ENCODE measurements around the gene UFD1.
"Not testable (repeated sequence)": the region's sequence is repeated elsewhere in the genome, so short reads cannot be mapped to it uniquely, and the experiment has no call there.

The UFD1 gene

DNA sequence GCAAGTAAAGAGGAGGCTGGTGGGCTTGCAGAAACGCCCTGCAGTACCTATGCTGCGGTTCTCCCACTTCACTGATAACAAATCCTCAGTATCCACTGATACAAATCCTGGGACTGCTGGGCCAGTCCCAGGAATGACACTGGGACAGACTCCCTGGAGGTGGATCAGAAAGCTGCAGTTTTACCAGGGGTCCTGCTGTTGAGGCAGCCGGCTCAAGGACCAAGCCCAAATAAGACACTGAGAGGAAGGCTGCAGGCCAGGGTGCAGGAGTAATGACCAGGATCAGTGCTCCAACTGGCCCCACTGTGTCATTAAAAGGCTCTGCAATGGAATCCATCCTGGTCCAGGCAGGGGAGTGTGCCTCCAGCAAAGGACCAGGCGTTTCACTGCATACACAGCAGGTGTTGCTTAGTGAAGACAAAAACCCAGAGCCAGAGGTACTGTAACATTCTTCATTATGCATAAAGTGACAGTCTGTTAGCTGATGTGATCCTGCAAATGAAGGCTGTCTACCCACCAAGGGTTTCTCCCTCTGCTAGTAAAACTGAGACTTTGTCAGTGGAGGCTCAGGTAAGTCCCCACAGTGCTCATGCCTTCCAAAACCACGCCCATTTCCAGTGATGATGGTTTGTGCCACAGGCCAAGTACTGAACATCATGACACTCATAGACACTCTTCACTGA is 30.1 kb downstream of the UFD1 start:
- no peak for DNase-seq (ENCODE audit: low spot score)

DNA sequence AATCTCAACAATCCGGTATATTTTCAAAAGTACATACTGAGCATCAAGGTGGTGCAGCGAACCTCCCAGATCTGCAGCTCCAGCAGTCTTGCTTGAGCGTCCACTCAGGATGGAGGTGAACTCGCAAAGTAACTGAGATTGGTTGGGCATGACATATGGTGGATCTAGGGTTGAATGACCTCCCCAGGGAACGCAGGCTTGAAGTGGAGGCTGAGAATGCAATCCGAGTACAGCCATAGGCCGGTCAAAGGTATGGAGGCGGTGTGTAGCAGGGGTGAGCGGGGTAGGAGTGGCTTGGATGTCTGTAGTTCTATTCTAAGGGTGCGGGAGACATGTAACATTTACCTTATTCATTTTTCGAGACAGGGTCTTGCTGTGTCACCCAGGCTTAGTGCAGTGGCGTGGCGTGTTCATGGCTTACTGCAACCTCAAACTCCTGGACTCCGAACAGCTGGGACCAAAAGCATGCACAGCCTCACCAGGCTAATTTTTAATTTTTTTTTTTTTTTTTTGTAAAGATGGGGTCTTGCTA is 30.9 kb downstream of the UFD1 start:
- peak; percentile 56 for DNase-seq (ENCODE audit: low spot score)

DNA sequence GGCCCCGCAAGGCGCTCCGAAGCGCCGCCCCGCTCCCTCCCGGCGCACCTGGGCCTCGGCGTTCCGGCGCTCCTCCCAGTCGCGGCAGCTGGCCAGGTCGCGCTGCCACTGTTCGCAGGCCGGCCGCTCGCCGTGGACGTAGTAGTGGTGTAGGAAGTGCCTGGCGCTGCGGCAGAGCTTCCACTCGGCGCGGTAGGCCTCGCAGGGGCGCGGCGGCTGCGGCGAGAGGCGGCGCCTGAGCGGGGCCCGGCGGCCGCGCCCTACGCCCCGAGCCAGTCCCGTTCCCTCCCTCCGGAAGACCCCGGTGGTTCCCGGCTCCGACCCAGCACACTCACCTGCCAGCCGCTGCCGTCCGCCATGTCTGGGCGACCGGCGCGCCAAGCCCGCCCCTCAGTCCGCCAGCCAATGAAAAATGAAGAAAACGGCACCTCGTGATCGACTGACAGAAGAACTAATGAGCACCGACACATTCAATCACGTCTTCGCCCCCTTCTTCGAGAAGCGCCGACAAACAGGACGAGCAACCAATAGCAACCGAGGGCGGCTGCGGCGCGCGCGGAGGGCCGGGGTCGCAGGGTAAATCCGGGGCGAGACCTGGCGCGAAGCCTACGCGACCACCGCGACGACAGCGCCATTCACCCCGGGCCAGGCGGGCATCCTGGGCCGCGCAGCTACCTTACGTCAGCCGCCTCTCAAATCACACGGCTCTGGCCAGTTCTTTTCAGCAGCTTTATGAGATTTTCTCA is 31.5 kb downstream of the UFD1 start, which contains the start of gene C22orf39:
C22orf39 (minus strand) TSS at position 382 of the 746 bp plus-strand sequence; CDS start at position 359, 23 bp downstream.
- peak; percentile 91 for DNase-seq (ENCODE audit: low spot score)

DNA sequence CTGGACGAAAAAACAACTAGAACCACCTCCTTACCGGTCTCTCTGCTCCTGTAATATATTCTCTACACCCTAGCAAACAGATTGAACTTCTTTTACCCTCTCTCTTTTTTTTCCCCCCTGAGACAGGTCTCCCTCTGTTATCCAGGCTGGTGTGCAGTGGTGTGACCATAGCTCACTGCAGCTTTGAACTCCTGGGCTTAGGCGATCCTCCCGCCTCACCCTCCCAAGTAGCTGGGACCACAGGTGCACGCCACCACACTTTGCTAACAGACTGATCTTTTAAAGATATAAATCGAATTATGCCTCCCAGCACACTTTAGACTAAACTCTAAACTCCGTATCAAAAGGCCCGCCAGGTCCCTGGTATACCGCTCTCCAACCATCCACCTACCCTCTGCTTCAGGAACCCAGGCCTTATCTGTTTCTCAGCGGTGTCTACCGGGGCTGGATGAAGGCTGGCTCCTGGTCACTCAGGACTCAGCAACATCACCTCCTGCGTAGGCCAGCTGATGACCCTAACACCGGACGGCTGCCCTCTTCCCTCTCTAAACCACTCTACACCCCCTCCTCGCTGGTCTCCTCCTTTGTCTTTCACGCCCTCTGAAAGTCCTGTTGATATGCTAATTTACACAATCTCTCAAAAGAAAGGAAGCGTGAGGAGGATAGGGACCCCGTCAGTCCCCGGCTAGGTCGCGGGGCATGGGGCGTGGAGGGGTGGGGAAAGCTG is 32.2 kb downstream of the UFD1 start:
- peak; percentile 2 for DNase-seq (ENCODE audit: low spot score)

DNA sequence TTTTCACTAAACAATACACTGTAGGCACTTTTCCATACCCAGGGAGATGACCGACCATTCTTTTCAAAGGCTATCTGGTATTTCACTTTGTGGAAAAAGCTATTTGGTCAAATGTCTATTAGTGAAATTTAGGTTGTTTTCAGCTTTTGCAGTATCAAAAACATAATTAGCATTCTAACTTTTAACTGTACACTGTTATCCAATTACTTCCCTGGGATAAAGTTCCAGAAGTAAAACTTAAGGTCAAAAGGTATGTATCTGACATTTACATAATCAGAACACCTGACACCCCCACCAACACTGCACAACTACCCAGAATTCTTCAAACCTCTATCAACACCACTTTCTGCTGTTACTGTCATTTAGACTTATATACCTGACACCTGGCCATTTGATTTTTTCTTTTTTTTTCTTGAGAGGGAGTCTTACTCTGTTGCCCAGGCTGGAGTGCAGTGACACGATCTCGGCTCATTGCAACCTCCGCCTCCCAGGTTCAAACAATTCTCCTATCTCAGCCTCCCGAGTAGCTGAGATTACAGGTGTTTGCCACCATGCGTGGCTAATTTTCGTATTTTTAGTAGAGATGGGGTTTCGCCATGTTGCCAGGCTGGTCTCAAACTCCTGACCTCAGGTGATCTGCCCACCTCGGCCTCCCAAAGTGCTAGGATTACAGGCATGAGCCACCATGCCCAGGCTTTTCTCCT is 33.6 kb downstream of the UFD1 start:
- DNase-seq (ENCODE audit: low spot score) = not testable (repeated sequence)

DNA sequence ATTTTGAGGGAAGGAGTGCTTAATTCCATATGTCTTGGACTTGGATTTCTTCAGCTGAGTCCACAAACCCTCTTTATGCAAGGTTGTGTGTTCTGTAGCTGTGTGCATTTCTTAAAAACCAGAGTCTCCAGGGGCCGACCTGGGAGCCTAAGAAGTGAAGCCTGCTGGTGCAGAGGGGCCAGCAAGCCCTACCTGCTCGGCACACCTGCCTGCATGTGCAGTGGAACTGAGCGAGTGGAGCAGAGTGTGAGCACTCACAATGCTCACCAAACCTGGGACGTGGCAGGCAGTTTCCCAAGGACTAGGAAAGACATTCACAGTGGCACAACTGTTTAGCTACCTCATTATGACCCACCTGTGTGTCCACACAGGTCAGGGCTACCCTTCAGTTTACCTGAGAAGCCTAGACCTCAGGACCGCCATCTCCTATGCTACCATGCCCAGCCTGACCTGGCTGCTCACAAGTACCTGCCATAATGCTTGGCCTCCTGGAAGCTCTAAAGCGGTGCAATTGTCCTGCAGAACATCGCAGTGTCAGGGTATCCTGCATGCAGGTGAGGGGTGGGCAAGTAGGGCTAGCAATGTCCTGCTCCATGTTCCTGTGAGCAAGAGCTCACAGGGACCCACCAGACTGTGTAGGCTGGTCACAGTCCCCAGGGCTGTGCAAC is 35.3 kb downstream of the UFD1 start:
- DNase-seq (ENCODE audit: low spot score) = no peak

DNA sequence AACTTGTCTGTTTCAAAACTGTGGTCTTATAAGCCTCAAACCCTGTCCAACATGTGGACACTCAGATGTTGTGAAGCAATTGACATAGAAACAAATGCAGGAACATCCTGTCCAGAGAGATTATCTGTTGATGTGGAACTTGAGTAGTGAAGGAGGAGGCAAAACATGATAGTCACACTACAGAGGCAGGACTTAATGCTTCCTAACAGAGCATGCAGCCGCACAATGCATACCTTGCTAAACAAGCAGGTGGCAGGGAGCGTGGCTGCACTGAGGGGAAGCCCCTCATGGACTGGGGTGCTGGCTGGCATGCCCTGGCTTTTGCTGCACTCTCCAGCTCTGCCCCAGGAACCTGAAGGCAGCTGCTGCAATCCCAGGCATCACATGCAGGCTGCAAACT is 36.8 kb downstream of the UFD1 start:
- no peak for DNase-seq (ENCODE audit: low spot score)

DNA sequence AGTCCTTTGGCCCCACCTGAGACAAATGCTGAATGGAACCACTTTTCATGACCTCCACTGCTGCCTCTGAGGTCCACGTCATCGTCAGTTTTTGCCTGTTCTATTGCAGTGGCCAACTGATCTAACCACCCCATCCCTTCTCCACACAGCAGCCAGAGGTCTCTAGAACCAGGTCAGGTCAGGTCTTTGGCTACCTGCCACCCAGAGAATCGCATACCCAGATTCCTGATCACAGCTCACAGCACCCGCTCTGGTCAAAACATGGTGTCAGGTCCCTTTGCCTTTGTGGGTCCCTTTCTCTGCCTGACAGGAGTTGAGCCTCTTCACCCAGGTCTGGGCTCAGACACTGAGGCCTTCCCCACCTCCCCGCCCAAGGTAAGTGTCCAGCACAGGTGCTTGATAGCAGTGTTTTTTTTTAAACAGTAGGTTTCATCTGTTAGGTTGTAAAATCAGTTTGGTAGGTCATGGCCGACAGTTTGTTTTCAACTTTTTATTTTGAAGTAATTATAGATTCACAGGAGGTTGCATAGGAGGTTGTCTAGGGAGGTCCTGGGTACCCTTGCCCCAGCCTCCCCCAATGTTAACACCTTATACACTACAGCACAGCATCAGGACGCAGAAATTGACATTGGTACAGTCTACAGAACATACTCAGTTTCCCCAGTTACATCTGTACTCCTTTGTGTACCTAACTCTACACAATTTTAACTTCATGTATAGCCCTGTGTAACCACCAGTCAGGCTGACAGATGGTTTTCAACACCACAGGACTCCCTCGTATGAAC is 38.4 kb downstream of the UFD1 start:
- DNase-seq (ENCODE audit: low spot score) = no peak

DNA sequence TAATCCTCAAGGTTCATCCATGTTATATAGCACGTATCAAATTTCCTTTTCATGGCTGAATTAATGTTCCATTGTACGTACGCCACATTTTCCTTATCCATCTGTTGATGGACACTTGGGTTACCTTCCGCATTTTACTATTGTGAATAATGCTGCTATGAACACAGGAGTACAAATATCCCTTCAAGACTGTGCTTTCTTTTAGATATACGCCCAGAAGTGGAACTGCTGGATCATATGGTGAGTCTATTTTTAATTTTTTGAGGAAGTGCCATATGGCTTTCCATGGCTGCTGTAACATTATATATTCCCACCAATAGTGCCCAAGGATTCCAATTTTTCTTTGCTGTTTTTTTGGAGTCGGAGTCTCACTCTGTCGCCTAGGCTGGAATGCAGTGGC is 40.7 kb downstream of the UFD1 start:
- no peak for DNase-seq (ENCODE audit: low spot score)

DNA sequence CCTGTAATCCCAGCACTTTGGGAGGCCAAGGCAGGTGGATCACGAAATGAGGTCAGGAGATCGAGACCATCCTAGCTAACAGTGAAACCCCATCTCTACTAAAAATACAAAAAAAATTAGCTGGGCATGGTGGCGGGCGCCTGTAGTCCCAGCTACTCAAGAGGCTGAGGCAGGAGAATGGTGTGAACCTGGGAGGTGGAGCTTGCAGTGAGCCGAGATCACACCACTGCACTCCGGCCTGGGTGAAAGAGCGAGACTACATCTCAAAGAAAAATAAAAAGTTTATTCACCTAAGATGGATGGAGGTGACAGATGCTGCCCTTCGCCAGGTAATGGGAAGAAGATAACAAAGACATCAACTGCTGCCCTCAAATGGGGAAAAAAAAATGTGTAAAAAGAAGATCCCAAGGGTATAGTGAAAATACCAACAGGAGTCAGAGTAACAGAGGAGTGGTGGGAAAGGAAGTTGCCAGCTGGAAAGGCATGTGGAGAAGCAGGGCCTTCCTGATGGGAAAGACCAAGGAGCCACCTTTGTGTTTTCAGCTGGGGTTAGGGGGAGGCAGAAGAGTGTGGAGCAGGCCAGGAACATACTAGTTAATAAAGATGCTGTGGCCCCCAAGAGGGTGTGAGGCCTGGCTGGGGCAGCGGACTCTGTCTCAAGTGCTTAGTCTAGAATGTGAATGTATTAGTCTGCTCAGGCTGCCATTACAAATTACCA is 42.4 kb downstream of the UFD1 start:
- DNase-seq (ENCODE audit: low spot score) = not testable (repeated sequence)

DNA sequence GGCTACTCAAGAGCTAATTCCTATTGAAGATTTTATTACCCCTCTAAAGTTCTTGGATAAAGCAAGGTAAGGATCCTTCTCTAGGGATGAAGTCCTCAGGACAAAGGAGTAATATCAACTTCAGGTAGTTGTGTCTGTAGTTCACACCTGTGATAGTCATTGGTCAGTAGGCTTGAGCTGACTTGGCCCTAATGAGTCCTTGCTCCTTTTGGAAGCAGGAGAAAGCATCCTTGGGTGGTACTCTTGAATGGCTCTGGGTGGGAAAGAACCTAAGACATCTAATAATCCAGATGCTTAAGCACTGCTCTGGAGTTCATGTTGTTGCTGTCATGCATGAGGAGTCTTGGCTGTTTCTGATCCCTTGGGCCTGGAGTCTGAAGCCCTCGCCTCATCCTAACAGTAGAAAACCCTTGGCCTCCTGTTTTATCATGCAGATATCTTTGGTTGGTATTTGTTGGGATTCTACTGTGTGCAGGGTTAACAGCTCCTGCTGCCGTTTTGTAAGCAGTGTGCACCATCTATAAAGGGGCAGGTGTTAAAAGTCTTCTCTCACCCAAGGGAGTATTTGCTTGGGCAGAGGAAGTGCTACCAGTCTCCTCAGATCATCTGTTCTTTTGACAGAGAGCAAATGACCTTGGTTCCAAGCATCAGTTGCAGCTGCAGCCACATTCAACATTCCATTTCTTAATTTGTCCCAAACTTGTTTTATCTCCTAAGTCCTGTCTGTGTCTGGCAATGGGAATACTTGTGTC is 44.0 kb downstream of the UFD1 start:
- DNase-seq (ENCODE audit: low spot score) = no peak

DNA sequence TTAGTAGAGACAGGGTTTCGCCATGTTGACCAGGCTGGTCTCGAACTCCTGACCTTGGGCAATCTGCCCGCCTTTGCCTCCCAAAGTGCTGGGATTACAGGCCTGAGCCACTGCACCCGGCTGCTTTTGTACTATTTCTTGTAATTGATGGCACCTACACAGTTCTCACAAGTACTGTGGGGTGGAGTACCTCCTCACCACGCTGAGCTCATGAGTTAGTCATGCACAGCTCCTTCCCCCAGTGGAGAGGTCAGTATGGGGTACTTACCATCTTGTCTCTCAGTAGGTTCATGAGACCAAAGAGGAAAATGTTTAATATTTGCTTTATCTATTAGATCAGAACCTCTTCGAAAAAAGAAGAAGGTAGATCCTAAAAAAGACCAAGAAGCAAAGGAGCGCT is 44.6 kb downstream of the UFD1 start:
- DNase-seq (ENCODE audit: low spot score) = no peak

DNA sequence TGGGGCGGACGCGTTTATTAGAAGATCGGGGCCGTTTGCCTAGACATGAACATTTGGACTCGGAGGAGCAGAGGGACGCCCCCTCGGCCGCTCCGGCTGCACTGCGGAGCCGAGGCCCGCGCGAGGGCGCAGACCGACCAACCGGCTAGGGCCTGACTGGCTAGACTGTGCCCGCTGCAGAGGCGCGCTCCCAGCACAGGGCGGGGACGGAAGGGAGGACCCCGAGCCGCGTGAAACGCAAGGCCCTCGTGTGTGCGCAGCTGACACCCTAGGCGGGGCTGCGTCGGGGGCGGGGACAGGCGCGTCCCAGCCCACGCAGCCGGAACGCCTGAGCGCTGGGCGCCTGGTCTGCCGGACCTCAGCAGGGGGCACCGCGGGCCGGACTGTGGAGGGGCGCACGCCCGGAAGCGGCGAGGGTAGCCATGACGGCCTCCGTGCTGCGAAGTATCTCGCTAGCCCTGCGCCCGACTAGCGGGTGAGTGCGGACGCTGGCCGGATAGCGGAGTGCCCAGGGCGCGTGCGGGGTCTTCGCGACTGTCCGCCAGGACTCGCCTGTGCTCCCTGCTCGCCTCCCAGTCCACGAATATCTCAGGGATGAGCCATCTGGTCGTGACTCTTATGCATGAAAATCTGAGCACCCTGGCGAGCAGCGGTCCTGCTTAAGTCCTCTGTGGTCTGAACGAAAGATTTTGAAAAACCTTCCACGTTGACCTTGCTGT is 46.7 kb downstream of the UFD1 start, which contains the start of gene MRPL40:
MRPL40 (plus strand) TSS at position 413 of the 719 bp plus-strand sequence; CDS start at position 423, 10 bp downstream.
- peak; percentile 91 for DNase-seq (ENCODE audit: low spot score)

DNA sequence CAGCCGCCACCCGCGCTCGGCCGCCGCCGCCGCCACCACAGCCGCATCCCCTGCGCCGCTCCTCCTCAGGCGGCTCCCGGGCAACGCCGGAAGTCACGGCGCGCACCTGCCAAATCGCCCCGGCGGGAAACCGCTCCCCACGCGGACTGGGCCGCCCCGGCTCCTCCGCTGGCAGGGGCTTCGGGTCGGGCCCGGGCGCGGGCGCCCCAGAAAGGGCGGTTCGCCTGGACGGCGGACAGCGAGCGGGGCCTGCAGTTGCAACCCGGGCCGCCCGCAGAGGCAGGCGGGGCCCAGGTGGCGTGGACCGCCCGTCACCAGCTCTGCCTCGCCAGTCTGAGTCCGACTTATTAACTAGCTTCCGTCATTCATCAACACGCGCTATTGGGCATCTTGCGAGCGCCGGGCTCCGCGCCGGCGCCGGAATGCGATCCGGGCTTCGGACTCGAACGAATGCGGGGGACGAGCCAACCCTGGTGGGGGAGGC is 47.3 kb downstream of the UFD1 start, which contains the start of gene HIRA:
HIRA (minus strand) TSS at position 85 of the 484 bp plus-strand sequence. CDS start 257 bp downstream, outside the sequence.
- DNase-seq (ENCODE audit: low spot score) = peak; percentile 71

DNA sequence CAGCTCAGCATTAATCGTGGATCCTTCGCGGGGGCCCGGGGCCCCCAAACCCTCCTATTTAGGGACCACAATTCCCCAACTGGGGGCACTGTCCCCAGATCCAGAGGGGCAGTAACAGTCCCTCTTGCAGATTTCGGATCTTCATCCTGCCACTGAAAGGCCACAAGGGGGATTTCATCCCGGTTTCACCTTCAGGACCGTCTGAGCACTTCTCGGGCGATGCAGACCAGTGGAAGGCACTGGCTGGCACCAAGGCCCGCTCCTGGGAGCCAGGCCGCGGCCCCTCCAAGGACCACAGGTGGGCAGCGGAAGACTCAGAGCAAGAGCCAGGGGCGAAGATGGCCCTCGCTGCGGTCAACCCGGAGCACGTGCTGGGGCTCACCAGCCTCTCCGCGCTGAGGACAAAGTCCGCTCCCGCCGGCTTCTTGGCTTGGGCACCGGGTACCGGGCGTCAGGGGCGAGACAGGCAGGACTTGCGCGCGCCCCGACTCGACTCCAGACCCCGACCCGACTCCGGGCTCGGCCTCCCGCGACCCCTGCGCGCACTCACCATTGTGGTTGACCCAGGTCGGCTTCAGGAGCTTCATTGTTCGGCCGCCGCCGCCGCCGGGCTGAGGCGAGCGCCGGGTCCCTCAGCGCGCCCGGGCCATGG is 48.0 kb downstream of the UFD1 start:
- peak; percentile 31 for DNase-seq (ENCODE audit: low spot score)

DNA sequence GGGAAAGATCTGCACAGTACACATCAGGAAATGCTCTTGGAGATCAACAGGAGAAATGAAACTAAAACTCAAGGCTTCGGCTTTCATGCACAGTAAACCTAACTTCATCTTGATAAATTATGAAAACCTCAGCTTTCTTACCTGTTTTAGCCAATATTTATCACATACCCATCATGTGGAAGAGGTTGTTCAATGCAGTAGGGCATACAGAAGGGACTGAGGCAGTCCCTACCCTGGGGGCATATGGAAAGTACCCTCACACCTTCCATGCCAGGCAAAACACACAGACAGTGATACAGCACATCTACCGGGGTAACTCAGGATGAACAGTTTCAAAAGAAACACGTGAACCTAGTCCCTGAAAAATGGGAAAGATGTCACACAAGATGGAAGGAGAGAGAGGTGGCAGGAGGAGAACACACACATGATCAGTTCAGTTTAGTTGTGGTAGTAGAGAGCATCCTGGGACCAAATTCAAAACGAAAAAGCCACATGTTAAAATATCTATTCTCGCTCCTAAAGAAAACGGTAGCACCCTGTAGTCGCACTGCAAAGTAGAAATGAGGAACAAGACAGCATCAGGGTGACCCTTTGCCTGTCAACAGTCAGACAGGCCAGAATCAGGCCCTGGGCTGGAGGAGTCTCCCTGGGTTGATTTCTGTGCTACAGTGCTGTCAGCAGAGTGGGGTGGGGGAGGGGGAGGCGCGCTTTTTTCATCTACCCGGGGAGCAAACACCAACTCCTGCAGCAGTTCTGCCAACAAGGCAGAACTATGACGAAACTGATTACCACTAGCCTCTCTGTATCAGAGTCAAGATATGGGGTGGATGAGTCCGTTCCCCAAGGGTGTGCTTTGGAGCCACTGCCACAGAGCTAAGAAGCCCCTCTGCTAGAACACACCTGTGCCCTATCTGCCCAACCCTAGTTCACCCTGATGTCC is 48.8 kb downstream of the UFD1 start:
- DNase-seq (ENCODE audit: low spot score) = peak; percentile 8

DNA sequence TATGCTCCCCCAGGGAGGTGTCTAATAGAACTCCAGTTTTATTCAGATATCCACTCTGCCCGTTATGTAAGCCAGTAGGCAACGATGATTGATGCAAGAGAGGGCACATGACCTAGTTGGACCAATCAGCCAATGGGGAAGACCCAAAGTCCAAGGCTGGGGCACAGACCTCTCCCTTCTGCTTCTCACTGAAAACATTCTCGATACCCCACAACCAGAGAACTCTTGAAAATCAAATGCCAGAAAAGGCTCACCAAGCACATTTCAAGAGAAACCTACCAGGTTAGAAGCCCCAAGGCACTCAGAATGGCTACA is 54.9 kb downstream of the UFD1 start:
- no peak for DNase-seq (ENCODE audit: low spot score)
